ENCODE measurements around the gene ERI3. TPM values are rescaled to one million over a fixed set of nuclear protein-coding genes. Genes with fewer than 3 reads are reported as not detected.

ERI3 gene
- total RNA-seq, 2 donors from 2014 or later: 71.9 to 92.1 TPM

DNA sequence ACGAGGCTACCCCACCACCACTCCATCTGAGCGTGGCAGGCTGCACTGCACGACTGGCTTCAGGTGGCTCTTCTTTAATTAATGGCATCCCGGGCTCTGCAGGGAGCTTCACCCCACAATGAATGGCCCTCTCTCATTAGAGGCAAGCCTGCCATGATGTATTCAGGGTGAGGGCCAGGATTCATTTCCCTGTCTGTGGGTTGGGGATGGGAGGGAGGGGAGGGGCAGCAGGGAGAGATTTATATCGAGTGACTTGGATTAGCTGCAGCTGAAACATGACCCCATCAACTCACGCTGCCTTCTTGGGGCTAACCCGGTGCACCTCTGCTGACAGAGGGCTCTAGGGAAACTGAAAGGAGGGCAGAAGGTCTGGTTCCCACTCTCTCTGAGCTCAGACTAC is 54.2 kb downstream of the ERI3 start:
- Mint-ChIP-seq H3K27me3 (ENCODE audit: insufficient read depth) (no peaks in the 10 kb centered on the region), H3K4me1 (no peaks in the 10 kb centered on the region), H3K36me3 (ENCODE audit: low read depth) (peaks cover 47% of the 10 kb centered on the region), H3K4me3 (no peak overlapping the region), H3K9me3 (no peaks in the 10 kb centered on the region), H3K27ac (no peak overlapping the region)
- H3K27ac ChIP-seq (ENCODE audit: low read depth, low read length): no peak overlapping the region
- 72 to 85% methylated on average over 3 to 7 of the region's 7 CpGs for WGBS, 2 experiments (ENCODE audit: insufficient coverage in 1 of 2, insufficient read length in 1 of 2)
- H3K4me3 ChIP-seq (ENCODE audit: low read length): no peak overlapping the region
- H3K4me1 ChIP-seq (ENCODE audit: control insufficient read depth, insufficient read depth, low read length): no peaks in the 10 kb centered on the region
- no peaks in the 10 kb centered on the region for H3K27me3 ChIP-seq (ENCODE audit: control insufficient read depth, insufficient read depth, low read length, poor library complexity, severe bottlenecking)
- H3K9ac ChIP-seq (ENCODE audit: extremely low read depth, low read length, poor library complexity, severe bottlenecking): no peak overlapping the region
- no peaks in the 10 kb centered on the region for H3K9me3 ChIP-seq (ENCODE audit: control insufficient read depth, low read length)
- no peak for DNase-seq
- H3K36me3 ChIP-seq (ENCODE audit: control insufficient read depth, insufficient read depth, low read length): peaks cover 62% of the 10 kb centered on the region
- TF ChIP-seq, protein P1, sequence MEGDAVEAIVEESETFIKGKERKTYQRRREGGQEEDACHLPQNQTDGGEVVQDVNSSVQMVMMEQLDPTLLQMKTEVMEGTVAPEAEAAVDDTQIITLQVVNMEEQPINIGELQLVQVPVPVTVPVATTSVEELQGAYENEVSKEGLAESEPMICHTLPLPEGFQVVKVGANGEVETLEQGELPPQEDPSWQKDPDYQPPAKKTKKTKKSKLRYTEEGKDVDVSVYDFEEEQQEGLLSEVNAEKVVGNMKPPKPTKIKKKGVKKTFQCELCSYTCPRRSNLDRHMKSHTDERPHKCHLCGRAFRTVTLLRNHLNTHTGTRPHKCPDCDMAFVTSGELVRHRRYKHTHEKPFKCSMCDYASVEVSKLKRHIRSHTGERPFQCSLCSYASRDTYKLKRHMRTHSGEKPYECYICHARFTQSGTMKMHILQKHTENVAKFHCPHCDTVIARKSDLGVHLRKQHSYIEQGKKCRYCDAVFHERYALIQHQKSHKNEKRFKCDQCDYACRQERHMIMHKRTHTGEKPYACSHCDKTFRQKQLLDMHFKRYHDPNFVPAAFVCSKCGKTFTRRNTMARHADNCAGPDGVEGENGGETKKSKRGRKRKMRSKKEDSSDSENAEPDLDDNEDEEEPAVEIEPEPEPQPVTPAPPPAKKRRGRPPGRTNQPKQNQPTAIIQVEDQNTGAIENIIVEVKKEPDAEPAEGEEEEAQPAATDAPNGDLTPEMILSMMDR (conservative IDR thresholded peaks at IDR 0.05): no peak

DNA sequence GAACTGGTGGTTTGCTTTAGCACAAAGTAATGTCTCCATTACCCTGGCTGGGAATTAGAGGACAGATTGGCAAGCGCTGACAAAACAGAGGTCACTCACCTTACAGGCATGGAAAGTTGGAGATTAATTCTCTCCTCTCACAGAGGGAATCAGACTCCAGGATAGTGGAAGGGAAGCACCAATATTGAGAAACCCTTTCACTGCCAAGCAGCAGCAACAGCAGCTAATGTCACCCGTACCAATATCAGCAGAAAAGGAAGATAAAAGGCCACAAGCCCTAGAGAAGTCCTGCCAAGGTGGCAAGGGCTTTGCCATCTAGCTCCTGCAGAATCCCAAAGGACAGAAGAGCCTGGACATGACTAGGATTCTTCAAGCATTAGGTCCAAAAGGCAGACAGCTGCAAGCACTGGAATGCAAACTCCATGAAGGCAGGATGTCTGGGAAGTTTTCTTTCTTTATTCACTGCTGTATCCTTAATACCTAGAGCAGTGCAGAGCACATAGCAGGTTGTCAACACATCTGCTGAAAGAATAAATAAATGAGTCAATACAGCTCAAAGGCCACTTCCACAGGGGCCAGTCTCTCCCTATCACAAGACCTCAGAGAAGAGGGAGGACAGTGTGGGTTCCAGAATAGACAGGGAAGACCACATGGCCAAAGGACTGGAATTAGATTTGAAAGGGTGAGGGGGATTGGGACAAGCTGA is 57.2 kb downstream of the ERI3 start:
- H3K4me1 Mint-ChIP-seq: no peaks in the 10 kb centered on the region
- peaks cover 33% of the 10 kb centered on the region for H3K36me3 Mint-ChIP-seq (ENCODE audit: low read depth)
- Histone ChIP-seq H3K4me1 (ENCODE audit: control insufficient read depth, insufficient read depth, low read length) (no peaks in the 10 kb centered on the region), H3K4me3 (ENCODE audit: low read length) (no peak overlapping the region), H3K36me3 (ENCODE audit: control insufficient read depth, insufficient read depth, low read length) (peaks cover 48% of the 10 kb centered on the region), H3K27me3 (ENCODE audit: control insufficient read depth, insufficient read depth, low read length, poor library complexity, severe bottlenecking) (no peaks in the 10 kb centered on the region), H3K9ac (ENCODE audit: extremely low read depth, low read length, poor library complexity, severe bottlenecking) (no peak overlapping the region), H3K27ac (ENCODE audit: low read depth, low read length) (no peak overlapping the region), H3K9me3 (ENCODE audit: control insufficient read depth, low read length) (no peaks in the 10 kb centered on the region)
- H3K27ac Mint-ChIP-seq: no peak overlapping the region
- DNase-seq: no peak
- no peaks in the 10 kb centered on the region for H3K27me3 Mint-ChIP-seq (ENCODE audit: insufficient read depth)
- WGBS, 2 experiments (ENCODE audit: insufficient coverage in 1 of 2, insufficient read length in 1 of 2): 96 to 100% methylated on average over 1 to 2 of the region's 2 CpGs
- H3K9me3 Mint-ChIP-seq: no peaks in the 10 kb centered on the region
- no peak overlapping the region for H3K4me3 Mint-ChIP-seq
- TF ChIP-seq, protein P1 (conservative IDR thresholded peaks at IDR 0.05): no peak

DNA sequence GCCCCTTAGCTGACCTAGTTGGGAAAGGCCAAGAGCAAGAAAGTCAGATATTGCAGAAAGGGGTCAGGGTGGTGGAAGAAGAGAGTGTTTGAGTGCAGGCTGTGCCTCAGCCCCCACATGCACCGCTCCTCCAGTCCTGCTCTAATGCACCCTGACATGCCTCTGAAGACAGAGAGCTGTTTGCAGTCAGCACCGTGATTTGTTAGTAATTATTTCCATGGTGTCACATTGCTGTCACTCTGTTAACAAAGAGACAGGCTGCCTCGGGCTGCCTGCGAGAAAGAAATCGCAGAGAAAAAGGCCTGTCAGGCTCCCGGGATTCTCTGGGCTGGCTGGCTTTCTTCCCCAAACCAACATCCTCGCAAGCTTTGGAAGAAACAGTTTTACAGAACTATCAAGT is 58.3 kb downstream of the ERI3 start:
- Histone ChIP-seq H3K4me1 (ENCODE audit: control insufficient read depth, insufficient read depth, low read length) (peaks cover 2% of the 10 kb centered on the region), H3K27me3 (ENCODE audit: control insufficient read depth, insufficient read depth, low read length, poor library complexity, severe bottlenecking) (no peaks in the 10 kb centered on the region), H3K9me3 (ENCODE audit: control insufficient read depth, low read length) (no peaks in the 10 kb centered on the region), H3K4me3 (ENCODE audit: low read length) (no peak overlapping the region), H3K36me3 (ENCODE audit: control insufficient read depth, insufficient read depth, low read length) (peaks cover 40% of the 10 kb centered on the region), H3K9ac (ENCODE audit: extremely low read depth, low read length, poor library complexity, severe bottlenecking) (no peak overlapping the region), H3K27ac (ENCODE audit: low read depth, low read length) (peak overlapping the region; percentile 33)
- H3K4me3 Mint-ChIP-seq: no peak overlapping the region
- peaks cover 37% of the 10 kb centered on the region for H3K36me3 Mint-ChIP-seq (ENCODE audit: low read depth)
- no peaks in the 10 kb centered on the region for H3K9me3 Mint-ChIP-seq
- no peak for DNase-seq
- no peaks in the 10 kb centered on the region for H3K27me3 Mint-ChIP-seq (ENCODE audit: insufficient read depth)
- TF ChIP-seq, protein P1 (conservative IDR thresholded peaks at IDR 0.05): no peak
- WGBS, 2 experiments (ENCODE audit: insufficient coverage in 1 of 2, insufficient read length in 1 of 2): 65 to 89% methylated on average over 5 to 7 of the region's 7 CpGs
- H3K27ac Mint-ChIP-seq: no peak overlapping the region
- no peaks in the 10 kb centered on the region for H3K4me1 Mint-ChIP-seq

All from endodermal cell (in vitro differentiated cells).